GM12878 (cell line): Measurements from ENCODE around the gene HSF5. TPM values are rescaled to one million over a fixed set of nuclear protein-coding genes. Genes with fewer than 3 reads are reported as not detected.

Experiments
- ATAC-seq: fragments of 200-7000 bp; cut with Tn5 transposase; 3 replicates; pipeline ENCODE4 v1.9.1; 2020; ENCODE audit warnings: mild to moderate bottlenecking, moderate library complexity
- BruUV-seq: library from RNA; stranded (reverse); fragments of 400-500 nt; replicated peaks from 2 replicates; lab custom pipeline; 2021; lab: Mats Ljungman, UMichigan
- CTCF ChIA-PET: fragments of 300-600 bp; sonication (Branson Sonifier 250); formaldehyde crosslinking; extraction: SDS; loops from one replicate; lab custom pipeline; 2021; ENCODE audit warnings: inconsistent platforms; lab: Yijun Ruan, JAX
- POLR2A ChIA-PET: fragments of 350-600 bp; formaldehyde crosslinking; extraction: SDS; loops from one replicate; lab custom pipeline; 2021; ENCODE audit warnings: inconsistent platforms; lab: Charles Lee
- RAD21 ChIA-PET: fragments of 300-600 bp; sonication (Branson Sonifier 250); formaldehyde crosslinking; loops from one replicate; lab custom pipeline; 2023; ENCODE audit warnings: antibody characterized with exemption; ENCODE audit not compliant: unreplicated experiment; lab: Charles Lee
- SMC1A ChIA-PET: fragments of 300-600 bp; sonication (Branson Sonifier 250); formaldehyde crosslinking; loops from one replicate; lab custom pipeline; 2023; ENCODE audit not compliant: unreplicated experiment, uncharacterized antibody; lab: Charles Lee
- DNase-seq: peaks from one replicate; pipeline ENCODE4 v3.0.0-alpha.2; 2011; ENCODE audit warnings: low read depth, low spot score
- FAIRE-seq: peaks from 3 replicates; lab custom pipeline; 2011; peaks lifted over from hg19 to GRCh38; lab: Jason Lieb, UNC
- H2AFZ ChIP-seq: 2 replicates; pipeline ENCODE4 v1.6.0; 2011; ENCODE audit warnings: low read depth, low read length, control low read depth; ENCODE audit not compliant: control insufficient read depth
- H3K27ac ChIP-seq: 2 replicates; pipeline ENCODE4 v1.5.1; 2011; ENCODE audit warnings: control low read depth; ENCODE audit not compliant: control insufficient read depth, insufficient read depth
- H3K27me3 ChIP-seq, 2 experiments: replicated peaks in 1 of 2; 2 replicates each; pipeline versions ENCODE4 v1.6.0 to v1.6.1; 2011; ENCODE audit warnings: low read length in 1 of 2; ENCODE audit not compliant: control insufficient read depth in 2 of 2, insufficient read depth in 2 of 2
- H3K36me3 ChIP-seq, 2 experiments: 2 replicates each; pipeline ENCODE4 v1.5.1; 2011; ENCODE audit warnings: low read length in 1 of 2; ENCODE audit not compliant: control insufficient read depth in 2 of 2, insufficient read depth in 2 of 2
- H3K4me1 ChIP-seq: 2 replicates; pipeline ENCODE4 v1.6.1; 2011; ENCODE audit warnings: mild to moderate bottlenecking, low read length, moderate library complexity, mixed read lengths; ENCODE audit not compliant: control insufficient read depth, insufficient read depth
- H3K4me2 ChIP-seq: 2 replicates; pipeline ENCODE4 v1.6.0; 2011; ENCODE audit warnings: control low read depth; ENCODE audit not compliant: control insufficient read depth, insufficient read depth
- H3K4me3 ChIP-seq: fragments of 200-600 bp; sonication (generic); 2 replicates; pipeline ENCODE4 v1.5.1; 2016
- H3K79me2 ChIP-seq: 2 replicates; pipeline ENCODE4 v1.6.0; 2011; ENCODE audit warnings: low read length; ENCODE audit not compliant: control insufficient read depth, insufficient read depth
- H3K9ac ChIP-seq: 2 replicates; pipeline ENCODE4 v1.8.0; 2011; ENCODE audit warnings: low read length, control low read depth, mixed read lengths; ENCODE audit not compliant: control insufficient read depth, insufficient read depth
- H3K9me3 ChIP-seq: replicated peaks from 3 replicates; pipeline ENCODE4 v1.5.1; 2011; ENCODE audit warnings: mild to moderate bottlenecking, low read length; ENCODE audit not compliant: control insufficient read depth, insufficient read depth
- H4K20me1 ChIP-seq: 2 replicates; pipeline ENCODE4 v1.6.0; 2011; ENCODE audit not compliant: control insufficient read depth, insufficient read depth
- CBX5 ChIP-seq: sonication (generic); IDR thresholded peaks from 2 replicates; pipeline ENCODE4 v1.6.1; 2016; ENCODE audit warnings: low read depth, moderate library complexity, mild to moderate bottlenecking, inconsistent platforms
- EP300 ChIP-seq, 2 experiments: fragments of 150-350 bp in 1 of 2; IDR thresholded peaks; 2 replicates each; pipeline ENCODE4 v1.6.1; 2011 to 2012; ENCODE audit warnings: low read depth in 2 of 2, low read length in 2 of 2, borderline replicate concordance in 1 of 2, improper control_type of control experiment in 1 of 2, inconsistent platforms in 1 of 2; ENCODE audit not compliant: control insufficient read depth in 1 of 2
- IRF4 ChIP-seq: IDR thresholded peaks from 2 replicates; pipeline ENCODE4 v1.6.1; 2011; ENCODE audit warnings: low read depth, low read length
- KAT2A ChIP-seq: conservative IDR thresholded peaks from 2 replicates; pipeline ENCODE4 v1.6.1; 2011; ENCODE audit warnings: low read depth, low read length; ENCODE audit not compliant: control insufficient read depth
- RFX5 ChIP-seq: IDR thresholded peaks from 2 replicates; pipeline ENCODE4 v1.6.1; 2011; ENCODE audit warnings: low read depth, low read length, improper control_type of control experiment
- ZNF592 ChIP-seq: fragments of 450-650 bp; IDR thresholded peaks from 2 replicates; pipeline ENCODE4 v1.6.1; 2017; ENCODE audit warnings: mild to moderate bottlenecking, moderate library complexity
- WGBS: methylation state at CpG from one replicate; pipeline ENCODE4 v1.1.6; 2016; ENCODE audit warnings: low lambda C conversion rate; ENCODE audit not compliant: insufficient replicate concordance, insufficient coverage; ENCODE audit errors: missing lambda C conversion rate; 5-methylcytosine and 5-hydroxymethylcytosine counted together
- in situ Hi-C: fragments of 300-500 bp; cut with MboI; formaldehyde crosslinking; loops from 9 replicates; pipeline ENCODE4 v1.14.3; 2018; ENCODE audit warnings: mixed read lengths
- intact Hi-C: fragments of 100-400 bp; cut with micrococcal nuclease; formaldehyde crosslinking; loops from one replicate; pipeline ENCODE4 v1.14.2; 2022; ENCODE audit not compliant: unreplicated experiment
- polyA plus RNA-seq, 11 experiments: library from polyadenylated mRNA; depleted of rRNA in 4 of 11; unstranded in 6 of 11; stranded (reverse) in 5 of 11; fragments of >200 nt; fragmentation: Nextera tagmentation in 4 of 11; fragmentation: Illumina TruSeq in 1 of 11; extraction: Ambion mirVana in 4 of 11; extraction: Trizol in 1 of 11; gene quantifications; 1 replicate in 1 of 11; 2 replicates in 10 of 11; pipeline versions ENCODE4 v1.2.1 to v1.2.3, GENCODE V29; 2011 to 2016; ENCODE audit warnings: inconsistent platforms in 2 of 11, missing spikeins in 2 of 11, low read depth in 1 of 11
- total RNA-seq, 4 experiments: library from RNA; depleted of rRNA in 3 of 4; stranded (reverse); fragments of >200 nt in 3 of 4; fragmentation: Illumina TruSeq in 1 of 4; extraction: Trizol in 1 of 4; gene quantifications; 2 replicates each; pipeline versions ENCODE4 v1.2.1 to v1.2.3, GENCODE V29; 2013 to 2021

The HSF5 gene
- total and polyA plus RNA-seq, 10 of the 15 experiments (the other 5 are each of a cell fraction or from before 2014, with no cell fraction given): 0.02 to 0.18 (median 0.06) TPM; not detected in 4

GRCh38 chr17:58394534-58395223 lies 93.5 kb downstream of the HSF5 start:
- in situ Hi-C loops: no loop called here
- POLR2A ChIA-PET: interaction anchor here (0.7 to 1.4 kb wide), 5 partner anchors 10 to 21 kb away, joined by 3 to 5 read pairs (median 4); no protein-coding TSS in a partner anchor
- no peak for DNase-seq

More at GRCh38 chr17:58394534-58395223, 93.5 kb downstream of the HSF5 start:
- no peak overlapping the region for H3K4me2 ChIP-seq
- TF ChIP-seq EP300 (IDR thresholded peaks at IDR 0.05; ENCODE audit: borderline replicate concordance in 1 of 2, control insufficient read depth in 1 of 2, low read depth in 2 of 2, low read length in 2 of 2) (no peak), KAT2A (no peak), RFX5 (no peak), CBX5 (no peak), ZNF592 (no peak), IRF4 (no peak)
- H2AFZ ChIP-seq: no peak overlapping the region
- ATAC-seq (no peak), FAIRE-seq (no peak)
- peaks cover 1% of the 10 kb centered on the region; the same call in 1 of the 2 replicates for H3K79me2 ChIP-seq
- SMC1A ChIA-PET: interaction anchor here (1.0 to 3.9 kb wide), 11 partner anchors 9 to 57 kb away, joined by 3 to 30 read pairs (median 4); no protein-coding TSS in a partner anchor
- BruUV-seq: no TSS peak
- RAD21 ChIA-PET: interaction anchor here (0.6 to 1.0 kb wide), 2 partner anchors 23 to 143 kb away, joined by 3 read pairs; partner anchors contain the start of gene RNF43
- no peaks in the 10 kb centered on the region for H3K27me3 ChIP-seq
- H3K4me1 ChIP-seq: no peaks in the 10 kb centered on the region
- no peak overlapping the region for H3K27ac ChIP-seq
- intact Hi-C loops: no loop called here
- no peak overlapping the region for H3K9ac ChIP-seq
- H3K4me3 ChIP-seq: no peak overlapping the region
- H3K36me3 ChIP-seq: no peaks in the 10 kb centered on the region
- WGBS: 41% methylated on average over 3 of the region's 3 CpGs
- no peaks in the 10 kb centered on the region for H4K20me1 ChIP-seq
- H3K9me3 ChIP-seq: no peaks in the 10 kb centered on the region
- CTCF ChIA-PET: interaction anchor here (0.7 to 1.7 kb wide), 7 partner anchors 9 to 387 kb away, joined by 3 to 7 read pairs (median 4); partner anchors contain the start of genes RNF43 and SRSF1
